HT1080 (cell line): ENCODE results near the gene SULT1C4. TPM values are rescaled to one million over a fixed set of nuclear protein-coding genes. Genes with fewer than 3 reads are reported as not detected.

Experiments
- DNase-seq: peaks from one replicate; pipeline ENCODE4 v3.0.0-alpha.2; 2015; ENCODE audit warnings: low read depth
- total RNA-seq: library from RNA; depleted of rRNA; stranded (reverse); fragments of >200 nt; shearing (Covaris generic); gene quantifications from 2 replicates; pipeline ENCODE4 v1.2.3, GENCODE V29; 2014

SULT1C4 gene
- total RNA-seq, 1 experiment from 2014 or later: not detected

DNA sequence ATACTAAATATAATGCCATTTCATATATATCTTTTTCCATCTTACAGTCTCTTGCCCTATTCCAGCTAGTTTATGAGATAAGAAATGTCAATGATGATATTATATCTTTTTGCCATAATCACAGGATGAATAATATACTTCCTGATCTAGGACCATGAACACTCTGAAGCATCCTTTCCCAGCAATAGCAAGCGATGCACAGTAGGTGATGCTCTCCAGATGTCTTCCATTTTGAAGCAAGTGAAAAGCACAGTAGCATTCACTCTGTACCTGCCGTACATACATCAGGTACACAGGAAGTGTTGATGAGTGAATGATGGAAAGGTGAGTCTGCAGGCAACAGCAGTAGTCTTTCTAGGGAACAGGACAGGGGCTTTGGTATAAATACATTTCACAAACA lies 8.6 kb upstream of the SULT1C4 start:
- no peak for DNase-seq

DNA sequence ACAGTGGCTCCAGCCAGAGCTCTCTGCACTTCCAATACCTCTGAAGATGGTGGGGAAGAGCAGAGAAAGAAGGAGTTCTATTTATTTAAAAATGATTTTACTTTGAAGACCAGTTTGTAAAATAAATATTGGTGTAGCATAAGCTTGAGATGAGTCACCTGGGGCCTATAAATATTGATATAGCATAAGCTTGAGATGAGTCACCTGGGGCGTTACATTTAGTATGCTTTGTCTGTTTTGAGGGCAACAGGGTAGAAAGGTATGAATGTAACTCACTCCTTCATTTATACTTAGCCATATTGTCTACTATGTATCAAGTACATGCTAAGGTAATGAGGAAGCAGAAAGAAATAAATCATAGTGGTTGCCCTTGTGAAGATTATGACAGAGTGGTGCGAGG lies 7.7 kb upstream of the SULT1C4 start:
- peak; percentile 24 for DNase-seq

DNA sequence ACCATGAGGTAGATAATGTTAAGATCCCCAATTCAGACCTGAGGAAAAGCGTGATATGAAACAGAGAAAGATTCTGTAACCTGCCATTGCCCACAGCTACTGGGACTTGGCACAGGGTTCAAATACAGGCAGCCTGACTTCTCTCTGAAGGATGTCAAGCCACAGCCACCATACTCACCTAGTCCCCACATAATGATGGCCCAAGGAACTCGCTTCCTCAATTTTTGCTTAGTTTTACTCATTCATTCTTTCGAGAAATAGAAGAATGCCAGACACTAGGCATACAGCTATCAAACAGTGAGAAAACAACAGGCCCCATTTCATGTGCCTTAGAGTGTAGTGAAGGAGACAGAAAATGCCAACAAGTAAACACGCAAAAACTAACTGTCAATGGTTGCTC lies 980 bp upstream of the SULT1C4 start:
- DNase-seq: no peak

DNA sequence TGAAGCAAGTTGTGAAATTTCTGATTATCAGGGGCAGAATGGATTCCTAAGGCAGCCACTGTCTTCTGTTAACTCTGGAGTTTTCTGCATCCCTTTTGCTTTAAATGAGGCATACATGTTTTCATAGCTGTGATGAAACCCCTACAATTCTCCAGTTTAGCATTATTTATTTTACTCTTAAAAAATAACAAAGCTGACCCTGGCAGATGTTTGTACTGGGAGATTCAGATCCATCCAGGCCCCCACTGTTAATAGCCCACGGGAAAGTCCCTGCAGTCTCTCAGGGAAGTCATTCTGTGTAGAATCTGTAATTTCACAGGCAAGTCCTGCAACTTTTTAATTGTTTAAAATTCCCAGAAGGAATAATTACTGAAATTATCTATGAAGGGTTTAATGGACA lies 353 bp upstream of the SULT1C4 start:
- DNase-seq: no peak

DNA sequence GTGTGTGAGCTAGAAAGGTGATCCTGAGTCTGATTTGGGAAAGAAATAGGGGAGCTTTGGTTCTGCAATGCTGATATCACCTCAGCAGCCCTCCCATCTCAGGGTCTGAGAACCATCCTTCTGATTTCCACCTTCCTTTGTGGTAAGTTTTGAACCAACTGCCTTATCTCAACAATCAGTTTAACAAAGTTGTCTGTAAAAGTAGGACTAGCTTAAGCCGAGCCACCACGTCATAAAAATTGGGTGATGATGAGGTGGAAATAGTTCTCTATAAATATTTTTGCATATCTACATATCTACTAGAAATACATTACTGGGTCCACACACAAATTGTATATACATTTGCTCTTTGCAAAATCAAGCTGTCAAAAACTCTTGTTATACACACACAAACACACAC lies 1.1 kb downstream of the SULT1C4 start:
- no peak for DNase-seq

DNA sequence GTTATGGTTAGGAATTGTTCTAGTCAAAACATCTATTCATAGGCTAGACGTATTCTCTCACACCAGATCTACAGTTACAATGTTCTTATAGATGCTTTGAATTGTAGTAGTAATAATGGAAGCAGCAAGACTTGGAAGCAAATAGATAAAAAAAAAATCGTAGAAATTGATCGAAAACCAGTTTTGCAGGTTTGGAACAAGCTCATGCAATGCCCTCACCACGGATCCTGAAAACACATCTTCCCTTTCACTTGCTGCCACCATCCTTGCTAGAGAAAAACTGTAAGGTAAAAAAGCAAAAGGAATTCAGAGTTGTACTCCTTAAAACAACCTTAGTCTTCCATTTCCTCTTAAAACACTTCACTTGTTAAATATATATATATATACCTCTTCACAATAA lies 4.4 kb downstream of the SULT1C4 start:
- no peak for DNase-seq

DNA sequence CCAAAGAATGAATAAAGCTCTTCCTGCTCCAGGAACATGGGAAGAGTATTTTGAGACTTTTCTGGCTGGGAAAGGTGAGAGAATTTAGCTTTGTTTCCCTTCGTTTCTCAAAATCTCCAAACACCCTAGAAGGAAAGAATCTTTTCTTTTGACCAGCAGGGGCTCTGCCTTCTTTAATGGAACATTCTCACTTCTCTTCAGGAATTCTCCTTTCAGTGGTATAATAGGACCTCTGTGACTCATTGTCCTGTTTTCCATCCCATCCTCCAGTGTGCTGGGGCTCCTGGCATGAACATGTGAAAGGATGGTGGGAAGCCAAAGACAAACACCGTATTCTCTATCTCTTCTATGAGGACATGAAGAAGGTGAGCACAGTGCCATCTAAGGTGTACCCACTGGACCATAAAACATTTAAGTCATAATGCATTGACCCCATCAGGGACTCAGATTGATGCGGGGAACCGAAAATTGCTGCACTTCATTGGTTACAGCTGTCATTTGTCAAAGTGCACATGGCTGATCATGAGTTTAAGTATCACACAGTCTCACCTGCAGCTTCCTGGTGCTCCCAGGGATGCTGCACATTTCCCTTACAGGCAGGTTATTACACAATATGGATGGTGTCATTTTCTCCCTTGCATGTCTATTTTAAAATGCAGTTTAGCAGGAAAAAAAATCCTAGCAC lies 5.5 kb downstream of the SULT1C4 start:
- DNase-seq: peak; percentile 66

DNA sequence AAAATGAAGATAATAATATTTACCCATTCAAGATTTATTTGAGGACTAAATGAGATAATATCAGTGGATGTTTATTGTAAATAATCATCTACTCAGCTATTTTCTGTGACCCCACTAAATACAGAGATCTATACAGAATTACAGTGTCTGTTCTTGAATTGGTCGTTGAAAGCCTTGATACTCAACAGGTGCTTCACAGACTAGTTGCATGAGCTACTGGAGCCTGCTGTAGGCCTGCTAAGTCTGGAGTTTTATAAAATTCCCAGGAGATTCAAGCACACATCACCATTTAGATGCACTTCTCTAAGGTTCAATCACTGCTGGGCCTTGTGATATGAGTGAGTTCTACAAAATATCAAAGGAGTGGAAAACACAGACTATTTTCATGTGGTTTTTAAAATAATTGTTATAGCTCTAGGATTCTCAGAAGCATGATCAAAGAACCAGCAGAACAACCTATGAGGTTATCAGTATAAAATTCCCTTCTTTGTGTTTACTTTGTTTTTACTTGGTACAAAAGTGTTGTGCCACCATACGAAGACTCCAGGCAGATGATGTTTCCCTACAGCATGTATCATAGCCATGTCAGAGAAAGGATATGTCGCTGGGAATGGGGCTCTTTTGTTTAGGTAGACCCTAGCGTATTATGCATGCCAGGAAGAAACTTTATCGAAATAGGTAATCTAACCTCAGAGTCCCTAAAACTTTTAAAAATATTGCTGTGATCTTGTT lies 7.1 kb downstream of the SULT1C4 start:
- DNase-seq: no peak

DNA sequence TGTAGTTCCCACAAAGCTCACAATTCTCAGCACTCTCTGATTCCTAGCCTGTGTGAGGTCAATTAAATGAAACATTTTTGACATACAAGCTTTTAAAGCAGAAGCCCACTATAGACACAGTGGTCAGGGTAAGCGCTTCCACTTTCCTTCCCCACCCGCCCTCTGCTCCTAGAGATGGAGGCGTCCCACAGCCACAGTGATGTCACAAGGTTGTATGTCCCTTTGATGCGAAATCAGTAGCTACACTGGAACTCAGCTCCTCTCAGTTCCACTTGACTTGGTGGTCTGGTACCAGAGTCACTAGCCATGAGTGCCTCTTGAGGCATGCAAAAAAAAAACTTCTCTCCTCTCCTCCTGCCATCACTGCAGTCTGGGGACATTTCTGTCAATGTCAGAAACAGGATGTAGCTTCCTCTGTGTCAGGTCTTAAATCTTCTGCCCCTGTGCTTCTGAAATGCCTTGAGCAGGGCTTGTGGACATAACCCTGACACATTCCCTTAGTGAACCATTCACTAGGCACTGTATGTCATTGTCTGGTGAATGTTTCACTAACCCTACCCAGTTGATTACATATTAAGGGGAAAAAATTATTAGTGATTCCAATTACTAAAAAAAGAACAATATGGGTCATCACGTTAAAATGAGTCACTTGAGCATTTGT lies 7.8 kb downstream of the SULT1C4 start:
- no peak for DNase-seq

DNA sequence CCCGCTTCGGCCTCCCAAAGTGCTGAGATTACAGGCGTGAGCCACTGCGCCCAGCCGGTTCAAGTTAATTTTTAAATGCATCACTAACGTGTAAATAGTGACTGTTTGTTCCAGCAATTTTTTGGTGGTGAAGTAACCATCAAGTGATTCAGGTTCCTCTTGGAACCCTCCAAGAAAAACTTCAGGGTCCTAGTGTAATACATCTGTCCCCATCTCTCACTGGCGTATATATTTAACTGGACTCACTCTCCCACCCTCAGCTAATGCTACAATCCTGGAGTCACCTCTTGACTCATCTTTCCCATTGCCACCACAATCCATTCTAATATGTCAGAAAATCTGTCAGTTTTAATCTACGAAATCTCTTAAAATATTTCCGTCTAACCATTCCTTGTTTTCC lies 10.3 kb downstream of the SULT1C4 start:
- DNase-seq: no peak

DNA sequence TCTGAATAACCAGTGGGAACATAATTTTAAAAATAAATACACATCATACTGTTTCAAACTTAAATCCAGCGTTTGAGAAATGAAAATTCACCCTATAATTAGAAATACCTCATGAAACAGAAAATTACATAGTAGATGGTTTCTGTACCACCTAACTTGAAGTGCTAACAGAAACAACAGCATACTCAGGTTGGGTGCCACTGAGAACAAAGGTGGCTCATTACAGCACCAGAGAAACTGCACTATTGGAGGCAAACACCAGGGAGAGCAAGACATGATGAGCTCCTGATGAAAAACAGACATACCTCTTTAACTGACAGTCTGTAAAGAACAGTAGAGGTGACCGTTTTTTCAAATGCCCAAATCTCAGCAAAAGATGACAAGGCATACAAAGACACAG lies 12.6 kb downstream of the SULT1C4 start:
- DNase-seq: no peak

DNA sequence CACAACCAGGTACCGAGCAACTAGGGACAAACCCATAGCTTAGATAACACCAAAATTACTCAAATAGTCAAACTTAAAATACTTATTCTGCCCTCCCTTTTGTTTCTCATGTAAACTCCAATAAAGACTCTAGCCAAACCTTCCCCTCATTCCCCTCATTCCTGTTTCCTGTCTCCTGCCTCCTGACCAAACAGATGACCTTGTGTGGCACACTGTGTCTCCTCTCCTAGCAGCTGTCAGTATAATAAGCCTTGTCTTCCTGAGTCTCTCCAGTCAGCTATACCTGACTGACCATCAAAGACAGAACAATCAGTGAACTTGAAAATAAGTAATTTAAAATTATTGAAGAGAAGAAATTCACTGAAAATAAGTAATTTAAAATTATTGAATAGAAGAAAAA lies 14.3 kb downstream of the SULT1C4 start:
- no peak for DNase-seq

DNA sequence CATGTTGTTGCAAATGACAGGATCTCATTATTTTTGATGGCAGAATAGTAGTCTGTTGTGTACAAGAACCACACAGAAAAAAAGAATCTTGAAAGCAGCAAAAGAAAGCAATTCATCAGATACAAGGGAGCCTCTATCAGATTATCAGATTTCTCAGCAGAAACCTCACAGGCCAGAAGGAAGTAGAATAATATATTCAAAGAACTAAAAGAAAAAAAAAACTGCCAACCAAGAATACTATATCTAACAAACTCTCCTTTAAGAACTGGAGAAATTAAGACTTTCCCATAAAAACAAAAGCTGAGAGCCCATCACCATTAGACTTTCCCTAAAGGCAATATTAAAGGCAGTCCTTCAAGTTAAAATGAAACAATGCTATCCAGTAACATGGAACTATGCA lies 15.4 kb downstream of the SULT1C4 start:
- no peak for DNase-seq

DNA sequence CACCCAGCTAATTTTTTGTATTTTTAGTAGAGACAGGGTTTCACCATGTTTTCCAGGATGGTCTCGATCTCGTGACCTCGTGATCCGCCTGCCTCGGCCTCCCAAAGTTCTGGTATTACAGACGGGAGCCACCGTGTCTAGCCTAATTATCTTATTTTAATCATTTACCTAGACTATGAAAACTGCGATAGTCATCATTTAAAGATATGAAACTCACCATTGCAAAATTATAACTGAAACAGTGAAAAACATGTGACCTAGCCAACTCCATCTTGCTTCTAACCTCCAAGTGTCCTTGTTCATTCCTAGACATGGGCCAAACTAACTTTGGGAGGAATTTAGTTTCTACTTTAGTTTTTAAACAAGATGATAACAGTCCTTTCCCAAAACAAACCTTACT lies 17.4 kb downstream of the SULT1C4 start:
- no peak for DNase-seq

DNA sequence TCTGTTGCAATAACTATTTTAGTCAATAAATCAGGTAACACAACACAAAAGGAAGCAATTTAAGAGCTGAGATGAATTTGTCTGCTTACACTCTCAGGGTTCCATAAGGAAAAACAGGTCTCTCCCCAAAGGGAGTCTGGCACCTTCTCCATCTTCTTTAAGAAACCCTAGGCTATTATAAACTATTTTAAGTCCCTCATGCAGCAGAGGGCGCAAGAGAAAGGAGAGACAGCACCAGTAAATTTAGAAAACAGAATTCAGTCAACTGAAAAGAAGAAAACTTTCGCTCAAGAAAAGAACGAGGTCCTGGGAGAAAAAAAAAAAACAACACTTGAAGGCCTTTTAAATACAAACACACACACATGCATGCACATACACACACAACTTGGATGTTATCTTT lies 19.1 kb downstream of the SULT1C4 start:
- peak; percentile 56 for DNase-seq

DNA sequence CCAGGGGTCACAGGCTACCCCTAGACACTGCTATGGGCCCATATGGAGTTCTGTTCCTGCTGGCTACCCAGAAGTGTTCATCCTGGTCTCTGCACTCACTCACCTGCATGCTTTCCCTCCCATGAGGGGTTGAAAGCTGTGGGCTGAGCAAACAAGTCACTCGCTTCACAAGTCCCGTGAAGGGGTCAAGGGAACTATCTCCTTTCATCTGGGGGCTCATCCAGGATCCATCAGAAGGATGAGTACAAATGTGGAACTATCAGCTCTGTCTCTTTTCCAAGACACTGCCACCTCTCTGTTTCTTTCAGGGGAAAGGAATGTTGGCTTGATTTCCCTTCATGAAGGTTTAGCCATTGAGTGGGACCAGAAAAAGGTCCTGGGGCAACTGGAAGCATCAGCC lies 21.7 kb downstream of the SULT1C4 start:
- no peak for DNase-seq

DNA sequence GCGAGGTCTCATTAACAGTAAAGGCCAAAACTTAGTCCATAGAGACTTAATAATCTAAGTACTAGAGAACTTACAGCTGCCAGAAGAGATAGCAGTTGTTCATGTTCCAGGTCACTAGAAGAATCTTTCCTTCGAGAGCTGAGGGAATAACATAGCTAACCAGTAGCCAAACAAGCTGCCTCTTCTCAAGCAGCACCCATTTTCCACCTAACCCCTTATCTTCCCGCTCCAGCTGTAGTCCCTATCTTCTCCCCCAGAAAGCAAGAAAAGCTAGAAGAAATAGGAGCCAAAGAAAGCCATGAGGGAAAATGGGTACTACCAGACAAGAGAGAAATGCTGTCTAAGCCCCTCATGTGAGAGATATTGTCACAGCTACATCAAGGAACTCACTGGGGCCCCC lies 24.0 kb downstream of the SULT1C4 start:
- no peak for DNase-seq

DNA sequence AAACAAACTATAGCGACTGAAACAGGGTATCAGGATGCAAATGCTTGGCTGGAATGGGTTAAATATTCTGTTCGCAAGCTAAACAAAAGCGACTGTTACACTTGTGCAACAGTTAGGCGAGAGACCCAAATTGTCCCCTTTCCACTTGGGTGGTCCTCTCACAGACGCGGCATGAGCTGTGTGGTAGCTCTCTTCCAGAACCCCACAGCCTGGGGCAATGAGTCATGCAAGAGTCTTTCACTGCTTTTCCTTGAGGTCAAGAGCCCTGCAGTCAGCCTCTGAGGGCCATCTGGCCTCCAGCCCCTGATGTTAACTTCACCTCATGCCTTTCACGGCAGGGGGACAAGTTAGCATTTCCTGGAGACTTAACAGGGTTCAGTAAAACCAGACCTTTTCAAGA lies 25.7 kb downstream of the SULT1C4 start:
- DNase-seq: peak; percentile 37

DNA sequence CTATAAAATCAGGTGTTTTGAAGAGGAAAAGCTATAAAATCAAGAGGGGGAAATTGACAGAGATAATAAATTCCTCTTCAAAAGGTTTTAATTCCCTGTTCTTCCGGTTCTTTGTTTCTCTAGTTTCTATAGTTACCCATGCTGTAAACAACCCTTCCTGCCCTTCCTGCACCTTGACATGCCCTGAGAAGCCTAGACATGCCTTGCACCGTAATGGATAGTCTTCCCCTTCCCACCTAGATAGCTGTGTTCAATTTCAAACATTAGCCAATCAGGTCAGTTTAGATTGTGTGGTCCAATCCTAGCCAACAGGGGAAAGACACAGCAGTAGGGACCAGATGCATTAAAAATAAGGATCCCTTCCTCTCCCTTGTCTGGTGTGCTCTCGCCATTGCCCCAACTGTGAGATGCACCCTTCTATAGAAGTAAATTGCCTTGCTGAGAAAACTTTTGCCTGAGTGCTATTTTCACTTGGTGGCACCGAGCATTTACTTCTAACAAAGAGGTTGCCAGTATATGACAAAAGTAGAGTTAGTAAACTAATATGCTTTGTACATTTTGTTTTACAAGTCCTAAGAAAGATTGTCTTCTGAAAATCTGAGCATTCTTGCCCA lies 27.1 kb downstream of the SULT1C4 start:
- no peak for DNase-seq

DNA sequence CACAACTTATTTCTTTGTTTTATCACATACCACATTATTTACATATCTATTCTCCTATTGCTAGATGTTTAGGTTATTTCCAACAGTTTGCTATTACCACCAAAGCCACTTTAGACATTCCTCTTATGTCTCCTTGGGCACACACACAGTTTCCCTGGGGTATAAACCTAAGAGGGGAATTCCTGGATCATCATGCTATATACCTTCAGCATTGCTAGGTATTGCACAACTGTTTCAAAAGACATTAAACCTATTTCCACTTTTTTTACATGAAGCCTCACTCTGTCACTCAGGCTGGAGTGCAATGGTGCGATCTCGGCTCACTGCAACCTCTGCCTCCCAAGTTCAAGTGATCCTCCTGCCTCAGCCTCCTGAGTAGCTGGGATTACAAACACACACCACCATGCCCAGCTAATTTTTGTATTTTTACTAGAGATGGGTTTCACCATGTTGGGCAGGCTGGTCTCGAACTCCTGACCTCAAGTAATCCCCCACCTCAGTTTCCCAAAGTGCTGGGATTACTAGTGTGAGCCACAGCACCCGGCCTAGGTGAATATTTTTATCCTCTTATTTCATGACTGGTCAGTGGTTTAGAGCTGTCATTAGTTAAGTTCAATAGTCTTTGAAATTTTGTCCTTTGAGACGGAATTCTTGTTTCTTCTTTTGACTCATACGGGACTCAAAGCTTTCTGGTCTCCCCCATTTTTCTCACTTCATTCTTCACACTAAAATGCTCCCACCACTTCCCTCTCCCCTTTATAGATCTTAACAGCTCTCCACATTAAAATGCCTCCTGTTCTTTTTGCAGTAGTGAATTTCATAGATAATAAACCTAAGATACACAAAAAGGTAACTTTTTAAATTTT lies 30.3 kb downstream of the SULT1C4 start:
- DNase-seq: no peak

DNA sequence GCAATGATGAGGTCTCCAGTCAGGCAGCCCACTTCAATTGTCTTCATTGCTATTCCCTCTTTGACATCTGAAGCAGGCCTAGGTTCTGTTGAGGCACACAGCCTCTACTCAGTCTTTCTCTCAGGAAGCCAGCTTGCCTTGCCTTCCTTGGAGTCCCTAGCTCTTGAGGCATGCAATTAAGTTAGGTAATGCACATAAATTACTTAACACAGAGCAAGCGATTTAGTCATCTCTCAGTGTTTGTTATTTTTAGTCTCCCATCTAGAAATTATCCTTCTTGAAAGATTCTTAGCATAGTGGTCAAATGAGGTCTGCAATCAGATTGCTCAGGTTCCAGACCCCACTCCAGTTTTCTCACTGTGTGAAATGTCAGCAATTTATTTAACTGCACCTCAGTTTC lies 32.0 kb downstream of the SULT1C4 start:
- no peak for DNase-seq
